ENCODE results near the gene TAF12.

GRCh38 chr1:28565726-28566125 is 77.1 kb downstream of the TAF12 start:
- no peak for TF ChIP-seq POLR2AphosphoS5 (IDR thresholded peaks at IDR 0.05)
- TF ChIP-seq, protein P1, sequence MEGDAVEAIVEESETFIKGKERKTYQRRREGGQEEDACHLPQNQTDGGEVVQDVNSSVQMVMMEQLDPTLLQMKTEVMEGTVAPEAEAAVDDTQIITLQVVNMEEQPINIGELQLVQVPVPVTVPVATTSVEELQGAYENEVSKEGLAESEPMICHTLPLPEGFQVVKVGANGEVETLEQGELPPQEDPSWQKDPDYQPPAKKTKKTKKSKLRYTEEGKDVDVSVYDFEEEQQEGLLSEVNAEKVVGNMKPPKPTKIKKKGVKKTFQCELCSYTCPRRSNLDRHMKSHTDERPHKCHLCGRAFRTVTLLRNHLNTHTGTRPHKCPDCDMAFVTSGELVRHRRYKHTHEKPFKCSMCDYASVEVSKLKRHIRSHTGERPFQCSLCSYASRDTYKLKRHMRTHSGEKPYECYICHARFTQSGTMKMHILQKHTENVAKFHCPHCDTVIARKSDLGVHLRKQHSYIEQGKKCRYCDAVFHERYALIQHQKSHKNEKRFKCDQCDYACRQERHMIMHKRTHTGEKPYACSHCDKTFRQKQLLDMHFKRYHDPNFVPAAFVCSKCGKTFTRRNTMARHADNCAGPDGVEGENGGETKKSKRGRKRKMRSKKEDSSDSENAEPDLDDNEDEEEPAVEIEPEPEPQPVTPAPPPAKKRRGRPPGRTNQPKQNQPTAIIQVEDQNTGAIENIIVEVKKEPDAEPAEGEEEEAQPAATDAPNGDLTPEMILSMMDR (IDR thresholded peaks at IDR 0.05): no peak
